ENCODE data around the gene CAPN10.

CAPN10 gene

GRCh38 chr2:240597054-240597418 is 10.5 kb downstream of the CAPN10 start:
- CTCF ChIA-PET: no interaction called here
- DNase-seq (ENCODE audit: extremely low spot score): no peak
- TF ChIP-seq FOXK2 (IDR thresholded peaks at IDR 0.05) (no peak), NFRKB (IDR thresholded peaks at IDR 0.05) (no peak), FOXM1 (IDR thresholded peaks at IDR 0.05; ENCODE audit: borderline replicate concordance) (no peak), TARDBP (IDR thresholded peaks at IDR 0.05) (no peak), L3MBTL2 (conservative IDR thresholded peaks at IDR 0.05) (no peak), SUZ12 (IDR thresholded peaks at IDR 0.05) (no peak), ZNF384 (IDR thresholded peaks at IDR 0.05) (no peak), ARNT (IDR thresholded peaks at IDR 0.05) (no peak), CTBP1 (IDR thresholded peaks at IDR 0.05; ENCODE audit: borderline replicate concordance) (no peak), ELF4 (IDR thresholded peaks at IDR 0.05) (no peak), FOXA1 (IDR thresholded peaks at IDR 0.05) (no peak)
- TF ChIP-seq, protein P1, sequence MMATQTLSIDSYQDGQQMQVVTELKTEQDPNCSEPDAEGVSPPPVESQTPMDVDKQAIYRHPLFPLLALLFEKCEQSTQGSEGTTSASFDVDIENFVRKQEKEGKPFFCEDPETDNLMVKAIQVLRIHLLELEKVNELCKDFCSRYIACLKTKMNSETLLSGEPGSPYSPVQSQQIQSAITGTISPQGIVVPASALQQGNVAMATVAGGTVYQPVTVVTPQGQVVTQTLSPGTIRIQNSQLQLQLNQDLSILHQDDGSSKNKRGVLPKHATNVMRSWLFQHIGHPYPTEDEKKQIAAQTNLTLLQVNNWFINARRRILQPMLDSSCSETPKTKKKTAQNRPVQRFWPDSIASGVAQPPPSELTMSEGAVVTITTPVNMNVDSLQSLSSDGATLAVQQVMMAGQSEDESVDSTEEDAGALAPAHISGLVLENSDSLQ (IDR thresholded peaks at IDR 0.05): no peak
- POLR2A ChIA-PET: interaction anchor here (1.5 kb wide), 1 partner anchor 10 kb away, joined by 5 read pairs; the partner anchor contains the start of gene CAPN10

DNA sequence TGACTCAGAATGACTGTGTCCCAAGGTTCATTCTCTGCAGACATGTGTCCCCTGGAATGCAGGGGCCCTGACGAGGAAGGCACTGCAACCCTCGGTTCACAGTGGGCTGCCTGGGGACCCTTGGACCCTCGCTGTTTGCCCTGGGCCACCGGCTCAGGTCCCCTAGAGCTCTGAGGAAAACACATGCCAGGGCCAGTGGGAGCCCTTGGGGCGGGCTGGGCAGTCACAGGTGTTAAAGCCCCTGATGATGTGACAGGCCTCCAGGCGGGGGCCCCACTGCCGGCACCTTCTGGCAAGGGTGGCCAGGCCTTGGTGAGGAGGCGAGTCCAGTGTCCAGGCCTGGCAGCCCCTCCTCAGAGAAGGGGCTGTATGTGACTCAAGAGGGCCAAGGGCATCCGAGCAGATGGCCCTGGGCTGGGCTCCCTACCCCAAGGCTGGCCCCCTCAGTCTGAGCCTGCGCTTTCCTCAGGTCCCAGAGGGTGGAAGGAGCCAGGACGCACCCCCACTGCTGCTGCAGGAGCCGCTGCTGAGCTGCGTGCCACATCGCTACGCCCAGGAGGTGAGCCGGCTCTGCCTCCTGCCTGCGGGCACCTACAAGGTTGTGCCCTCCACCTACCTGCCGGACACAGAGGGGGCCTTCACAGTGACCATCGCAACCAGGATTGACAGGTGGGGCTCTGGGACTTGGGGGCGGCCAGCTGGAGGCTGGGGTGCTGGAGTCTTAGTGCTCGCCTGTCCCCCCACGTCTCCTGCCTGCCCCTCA is 11.1 kb downstream of the CAPN10 start:
- CTCF ChIA-PET: interaction anchor here (0.6 kb wide), 1 partner anchor 136 kb away, joined by 3 read pairs; no protein-coding TSS in a partner anchor
- TF ChIP-seq L3MBTL2 (conservative IDR thresholded peaks at IDR 0.05) (no peak), HDGF (IDR thresholded peaks at IDR 0.05; ENCODE audit: borderline replicate concordance) (no peak), NFRKB (IDR thresholded peaks at IDR 0.05) (no peak), SP1 (IDR thresholded peaks at IDR 0.05) (no peak), FOXK2 (IDR thresholded peaks at IDR 0.05) (no peak), CTBP1 (IDR thresholded peaks at IDR 0.05; ENCODE audit: borderline replicate concordance) (no peak), ELF4 (IDR thresholded peaks at IDR 0.05) (no peak), ARNT (IDR thresholded peaks at IDR 0.05) (no peak), LEF1 (IDR thresholded peaks at IDR 0.05; ENCODE audit: borderline replicate concordance) (no peak), FOXA1 (IDR thresholded peaks at IDR 0.05) (no peak), TARDBP (IDR thresholded peaks at IDR 0.05) (no peak), BHLHE40 (IDR thresholded peaks at IDR 0.05; ENCODE audit: borderline replicate concordance) (no peak), ZNF384 (IDR thresholded peaks at IDR 0.05) (no peak), SUZ12 (IDR thresholded peaks at IDR 0.05) (no peak), FOXM1 (IDR thresholded peaks at IDR 0.05; ENCODE audit: borderline replicate concordance) (no peak)
- TF ChIP-seq, protein P1 (IDR thresholded peaks at IDR 0.05): no peak
- POLR2A ChIA-PET: no interaction called here
- DNase-seq (ENCODE audit: extremely low spot score): no peak

- TF ChIP-seq HDGF (IDR thresholded peaks at IDR 0.05; ENCODE audit: borderline replicate concordance): no peak
- no peak for TF ChIP-seq TARDBP (IDR thresholded peaks at IDR 0.05)
- CTCF ChIA-PET: interaction anchor here (0.7 kb wide), 1 partner anchor 10 kb away, joined by 3 read pairs; no protein-coding TSS in a partner anchor
- POLR2A ChIA-PET: no interaction called here
- DNase-seq (ENCODE audit: extremely low spot score): no peak
These were observed 11.9 kb downstream of the CAPN10 start for GRCh38 chr2:240598311-240598911.

- ChIA-PET POLR2A (no interaction called here), CTCF (no interaction called here)
- no peak for DNase-seq (ENCODE audit: extremely low spot score)
- TF ChIP-seq HDGF (IDR thresholded peaks at IDR 0.05; ENCODE audit: borderline replicate concordance): no peak
These were observed 12.6 kb downstream of the CAPN10 start for GRCh38 chr2:240599141-240599583.

DNA sequence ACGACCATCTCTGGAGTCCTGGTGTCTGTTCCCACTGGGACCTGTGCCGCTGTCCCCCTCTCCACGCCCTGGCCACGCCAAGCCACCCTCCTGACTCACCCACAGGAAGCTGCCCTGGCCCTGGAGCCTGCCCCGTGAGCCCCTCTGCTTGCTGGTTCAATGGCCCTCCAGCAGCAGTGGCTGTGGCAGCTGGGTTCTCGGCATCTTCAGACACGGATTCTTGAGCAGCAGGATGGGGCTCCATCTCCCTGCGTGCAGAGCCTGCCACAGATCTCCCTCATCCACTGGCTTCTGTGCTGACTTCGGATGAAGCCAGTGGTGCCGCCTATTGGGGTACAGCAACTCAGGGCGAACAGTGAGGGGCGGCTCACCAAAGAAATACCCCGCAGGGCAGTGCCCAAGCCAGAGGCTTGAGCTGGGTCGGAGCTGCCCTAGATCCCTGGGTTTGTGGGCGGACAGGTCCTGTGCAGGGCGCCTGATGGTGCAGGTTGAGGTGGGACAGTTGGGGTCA is 14.0 kb downstream of the CAPN10 start:
- TF ChIP-seq L3MBTL2 (conservative IDR thresholded peaks at IDR 0.05) (no peak), SP1 (IDR thresholded peaks at IDR 0.05) (no peak), BHLHE40 (IDR thresholded peaks at IDR 0.05; ENCODE audit: borderline replicate concordance) (no peak), HDGF (IDR thresholded peaks at IDR 0.05; ENCODE audit: borderline replicate concordance) (no peak), NFRKB (IDR thresholded peaks at IDR 0.05) (no peak)
- ChIA-PET POLR2A (interaction anchor here (1.4 kb wide), 1 partner anchor 14 kb away, joined by 4 read pairs; the partner anchor contains the start of gene CAPN10), CTCF (no interaction called here)
- DNase-seq (ENCODE audit: extremely low spot score): no peak

- TF ChIP-seq, protein P1 (IDR thresholded peaks at IDR 0.05): no peak
- TF ChIP-seq NFRKB (IDR thresholded peaks at IDR 0.05) (no peak), L3MBTL2 (conservative IDR thresholded peaks at IDR 0.05) (no peak), SP1 (IDR thresholded peaks at IDR 0.05) (no peak), ELF4 (IDR thresholded peaks at IDR 0.05) (no peak), FOXK2 (IDR thresholded peaks at IDR 0.05) (no peak), LEF1 (IDR thresholded peaks at IDR 0.05; ENCODE audit: borderline replicate concordance) (no peak), ZNF384 (IDR thresholded peaks at IDR 0.05) (no peak), SUZ12 (IDR thresholded peaks at IDR 0.05) (no peak), FOXA1 (IDR thresholded peaks at IDR 0.05) (no peak), CTBP1 (IDR thresholded peaks at IDR 0.05; ENCODE audit: borderline replicate concordance) (no peak), FOXM1 (IDR thresholded peaks at IDR 0.05; ENCODE audit: borderline replicate concordance) (no peak), ARNT (IDR thresholded peaks at IDR 0.05) (no peak), HDGF (IDR thresholded peaks at IDR 0.05; ENCODE audit: borderline replicate concordance) (no peak), TARDBP (IDR thresholded peaks at IDR 0.05) (no peak), BHLHE40 (IDR thresholded peaks at IDR 0.05; ENCODE audit: borderline replicate concordance) (no peak)
- ChIA-PET POLR2A (interaction anchor here (1.4 kb wide), 1 partner anchor 14 kb away, joined by 4 read pairs; the partner anchor contains the start of gene CAPN10), CTCF (no interaction called here)
- no peak for DNase-seq (ENCODE audit: extremely low spot score)
These were observed 14.7 kb downstream of the CAPN10 start for GRCh38 chr2:240601061-240601830.
